NCI-H146 treated with DMSO at 0.1 percent for 48 hours (cell line): ENCODE results near the gene C1orf35.

Source experiments
- DNase-seq: peaks from one replicate; lab custom pipeline; 2025; ENCODE audit not compliant: unreplicated experiment; lab: John Stamatoyannopoulos, UW

C1orf35 gene

DNA sequence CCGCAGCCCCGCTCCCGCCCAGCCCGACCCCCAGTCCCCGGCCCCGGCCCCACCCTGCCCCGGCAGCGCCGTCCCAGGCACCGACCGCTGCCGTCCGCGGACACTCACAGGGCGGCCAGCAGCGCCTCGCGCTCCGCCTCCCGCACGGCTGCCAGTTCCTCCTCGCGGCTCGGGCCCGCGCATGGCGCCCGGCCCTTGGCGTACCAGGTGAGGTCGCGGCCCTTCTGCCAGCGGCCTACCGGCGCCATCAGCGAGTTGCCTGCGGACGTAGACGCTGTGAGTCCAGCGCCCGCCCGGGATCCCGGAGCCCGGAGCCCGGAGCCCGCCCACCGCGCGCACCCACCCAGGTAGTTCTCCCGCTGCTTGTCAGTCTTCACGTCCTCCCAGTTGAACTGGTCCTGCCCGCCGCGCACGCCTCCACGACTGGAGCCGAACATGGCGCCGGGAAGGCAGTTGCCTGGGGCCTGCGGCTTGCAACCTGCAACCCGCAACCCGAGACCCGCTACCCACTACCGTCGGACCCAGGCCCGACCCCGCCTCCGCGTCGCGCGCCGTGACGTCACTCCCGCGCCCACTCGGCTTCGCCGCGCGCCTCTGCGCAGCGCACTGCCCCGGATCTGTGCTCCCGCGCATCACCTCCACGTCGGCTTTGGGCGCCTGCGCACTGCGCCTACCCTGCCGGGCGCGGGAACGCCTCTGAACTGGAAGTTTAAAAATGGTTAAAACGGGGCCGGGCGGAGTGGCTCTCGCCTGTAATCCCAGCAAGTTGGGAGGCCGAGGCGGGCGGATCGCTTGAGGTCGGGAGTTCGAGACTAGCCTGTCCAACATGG is at the start of gene C1orf35:
Gene C1orf35 (minus strand): TSS at position 535 of the 830 bp plus-strand sequence. CDS start 98 bp downstream, at position 437.
- DNase-seq: peak; percentile 82

DNA sequence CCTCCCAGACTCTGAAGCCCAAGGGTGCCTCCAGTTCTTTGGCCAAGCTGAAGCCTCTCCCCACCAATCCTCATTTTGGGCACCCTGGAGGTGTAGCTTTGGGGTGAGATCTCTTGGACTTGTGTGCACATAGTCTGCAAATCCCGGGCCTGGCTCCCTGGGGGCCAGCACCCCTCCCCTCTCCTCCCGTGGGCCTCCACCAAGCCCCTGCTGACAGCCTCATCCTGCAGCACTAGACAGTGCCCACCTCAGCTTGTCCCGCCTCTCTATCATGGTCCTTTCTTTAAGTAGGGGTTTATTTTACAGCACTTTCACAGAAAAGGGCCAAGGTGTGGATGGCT is 49.8 kb upstream of the C1orf35 start:
- no peak for DNase-seq

DNA sequence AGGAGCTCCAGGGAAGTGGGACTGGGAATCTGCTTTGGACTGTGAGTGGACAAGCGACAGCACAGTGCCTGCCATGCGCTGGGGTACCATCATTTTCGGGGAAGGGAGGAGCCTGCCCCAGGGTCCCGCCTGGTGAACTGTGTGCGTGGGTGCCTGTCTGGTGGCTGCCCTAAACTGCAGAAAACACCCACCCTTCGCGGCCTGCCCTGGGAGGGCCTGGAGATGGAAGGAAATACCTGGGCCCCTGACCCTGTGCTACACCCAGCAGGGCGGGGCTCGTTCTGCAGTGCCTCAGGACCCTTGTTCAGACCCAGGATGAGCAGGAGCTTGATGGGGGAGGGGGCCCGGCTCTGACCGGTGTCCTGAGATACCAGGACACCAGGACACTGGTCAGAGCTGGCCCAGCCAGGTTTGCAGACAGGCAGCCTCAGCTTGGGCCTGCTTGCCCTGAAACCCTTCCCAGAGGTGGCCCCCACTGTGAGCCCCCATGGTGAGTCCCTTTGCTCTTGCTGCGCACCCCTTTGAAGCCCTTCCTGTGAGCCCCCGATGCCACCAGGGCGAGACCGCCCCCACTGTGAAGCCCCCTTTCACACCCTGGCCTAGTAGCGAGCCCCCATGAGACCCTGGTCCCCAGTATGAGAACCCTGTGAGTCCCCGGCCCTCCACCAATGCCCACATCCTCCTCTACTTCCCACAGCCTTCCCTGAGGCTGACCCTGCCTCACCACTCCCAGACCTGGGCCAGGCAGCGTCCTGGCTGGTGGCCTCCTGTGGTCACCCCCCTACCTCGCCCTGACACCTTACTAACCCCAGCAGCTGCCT is 49.2 kb upstream of the C1orf35 start:
- DNase-seq: no peak

DNA sequence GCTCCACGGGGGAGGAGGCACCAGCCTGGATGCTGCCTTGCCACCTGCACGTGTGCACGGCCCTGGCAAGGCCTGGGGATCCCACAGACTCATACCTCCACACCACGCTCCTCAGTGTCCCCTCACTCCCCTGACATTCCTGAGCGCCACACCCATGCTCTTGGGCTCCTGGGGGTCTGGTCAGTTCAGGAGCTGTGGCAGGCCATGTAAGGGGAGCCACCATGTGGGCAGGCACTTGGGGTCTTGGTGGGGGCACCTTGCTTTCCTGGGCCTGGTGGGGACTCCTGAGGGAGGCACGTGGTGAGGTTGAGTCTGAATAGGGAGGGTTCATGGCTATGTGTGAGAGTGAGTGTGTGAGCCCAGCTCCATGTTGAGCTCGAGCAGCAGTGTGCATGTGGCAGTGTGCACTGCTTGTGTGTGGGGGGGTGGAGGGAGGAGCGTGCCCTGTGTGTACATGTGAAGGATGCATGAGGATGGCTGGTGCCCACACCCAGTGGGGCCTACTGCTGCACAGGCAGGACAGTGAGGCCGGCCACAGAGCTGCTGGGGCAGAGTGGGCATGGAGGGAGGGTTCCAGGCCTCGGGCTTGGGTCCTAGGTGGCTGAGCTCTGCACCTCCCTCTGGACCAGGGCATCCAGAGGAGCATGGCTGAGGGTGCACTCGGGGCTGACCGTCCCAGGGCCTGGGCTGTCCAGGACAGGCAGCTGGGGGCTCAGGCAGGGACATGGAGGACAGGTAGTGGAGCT is 48.2 kb upstream of the C1orf35 start:
- no peak for DNase-seq

DNA sequence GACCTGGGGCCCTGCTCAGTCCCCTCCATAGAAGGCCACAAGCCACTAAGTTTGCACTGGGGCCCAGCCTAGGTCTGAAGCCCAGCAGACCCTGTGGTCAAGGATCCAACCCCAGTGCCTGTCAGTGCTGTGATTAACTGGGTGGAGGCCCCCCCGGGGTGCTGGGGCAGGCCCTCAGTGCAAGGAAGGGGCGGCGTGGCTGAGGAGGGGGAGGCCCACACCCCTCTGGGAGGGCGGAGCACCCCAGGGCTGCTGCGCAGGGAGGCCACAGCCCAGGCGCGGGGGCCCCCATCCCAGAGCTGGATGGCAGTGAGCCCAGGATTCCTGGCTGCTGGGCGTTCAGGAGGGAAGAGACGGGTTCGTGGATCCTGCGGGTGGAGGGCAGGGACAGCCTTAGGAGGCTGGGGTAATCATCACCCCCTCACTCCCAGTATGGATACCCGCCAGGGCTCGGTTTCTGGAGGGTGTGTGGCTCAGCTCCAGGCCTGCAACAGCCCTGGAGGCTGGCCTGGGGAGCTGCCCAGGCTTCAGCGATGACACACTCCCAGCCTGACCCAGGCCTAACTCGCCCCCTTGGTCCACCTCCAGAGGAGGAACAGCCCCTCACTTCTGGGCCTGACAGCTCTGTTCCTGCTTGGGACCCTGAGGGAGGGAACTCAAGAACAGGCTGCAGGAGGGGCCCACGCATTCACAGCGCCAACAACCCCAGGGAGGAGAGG is 47.5 kb upstream of the C1orf35 start:
- no peak for DNase-seq

DNA sequence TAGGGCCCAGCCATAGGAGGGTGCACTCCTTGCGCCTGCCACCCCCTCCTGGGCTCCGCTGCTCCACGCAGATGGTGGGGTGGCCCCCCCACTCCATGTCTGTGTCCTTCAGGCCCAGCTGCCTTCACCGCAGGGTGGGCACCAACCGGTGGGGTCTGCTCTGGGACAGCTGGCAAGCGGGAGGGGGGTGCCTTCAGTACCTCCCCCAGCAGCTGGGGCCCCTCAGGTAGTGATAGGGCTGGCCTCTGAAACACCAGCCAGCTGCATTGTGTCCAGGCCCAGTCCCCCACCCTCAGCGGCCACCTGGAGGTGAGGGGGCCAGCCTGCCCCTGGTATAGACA is 47.0 kb upstream of the C1orf35 start:
- DNase-seq: no peak

DNA sequence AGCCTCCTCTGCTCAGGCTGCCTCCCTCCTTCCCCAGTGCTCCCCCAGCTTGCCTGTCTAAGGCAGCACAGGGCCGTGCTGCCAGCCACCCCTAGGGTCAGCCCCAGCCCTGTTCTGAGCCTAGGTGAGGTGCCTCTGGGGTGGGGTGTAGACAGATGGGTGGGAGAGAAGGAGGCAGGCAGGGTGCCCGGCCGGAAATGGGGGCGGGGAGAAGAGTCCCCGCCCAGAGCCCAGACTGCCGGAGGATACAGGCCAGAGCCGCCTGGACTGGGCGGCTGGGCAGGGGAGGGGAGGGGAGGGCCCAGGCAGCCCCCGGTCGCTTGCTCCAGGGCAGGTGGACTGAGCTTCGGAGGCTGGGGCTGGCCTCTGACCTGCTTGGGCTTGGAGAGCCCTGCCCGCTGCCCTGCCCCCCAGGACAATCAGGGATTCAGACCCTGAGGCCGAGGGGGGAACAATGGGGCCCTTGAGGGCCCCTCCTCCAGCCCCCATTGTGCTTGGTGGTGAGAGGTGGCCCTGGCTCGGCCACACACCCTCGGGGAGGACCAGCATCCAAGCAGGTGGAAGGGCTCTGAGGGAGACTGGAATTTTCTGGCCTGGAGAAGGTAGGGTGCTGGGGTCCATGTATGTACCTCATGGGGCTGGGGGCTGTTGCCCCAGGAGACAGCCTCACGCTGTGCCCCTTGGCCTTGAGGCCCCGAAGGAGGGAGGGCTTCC is 46.4 kb upstream of the C1orf35 start, which contains the start of gene GJC2:
Gene GJC2 (plus strand): TSS at position 525 of the 714 bp plus-strand sequence. CDS start 7,829 bp downstream, outside the sequence.
- DNase-seq: no peak

DNA sequence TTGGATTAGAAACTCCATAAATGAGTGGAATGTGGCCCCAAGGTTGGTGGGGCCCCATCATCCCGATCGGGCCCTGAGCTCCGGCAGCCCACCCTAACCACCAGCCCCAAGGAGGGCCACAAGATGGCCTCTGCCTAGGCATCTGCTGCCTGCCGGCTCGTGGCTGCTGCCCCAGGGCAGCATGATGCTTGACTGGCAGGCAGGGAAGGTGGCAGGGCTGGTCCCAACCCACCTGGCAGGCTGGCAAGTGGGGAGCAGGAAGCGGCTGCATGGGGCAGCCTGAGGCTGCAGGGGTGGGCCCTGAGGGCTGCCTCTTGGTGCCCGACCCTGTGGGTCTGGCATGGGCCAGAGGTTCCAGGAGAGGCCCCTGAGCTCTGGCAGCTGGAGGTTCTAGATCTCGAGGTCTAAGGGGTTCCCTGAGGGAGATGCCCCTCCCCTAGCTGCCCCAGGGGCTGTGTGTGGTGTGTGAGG is 45.8 kb upstream of the C1orf35 start:
- DNase-seq: no peak

DNA sequence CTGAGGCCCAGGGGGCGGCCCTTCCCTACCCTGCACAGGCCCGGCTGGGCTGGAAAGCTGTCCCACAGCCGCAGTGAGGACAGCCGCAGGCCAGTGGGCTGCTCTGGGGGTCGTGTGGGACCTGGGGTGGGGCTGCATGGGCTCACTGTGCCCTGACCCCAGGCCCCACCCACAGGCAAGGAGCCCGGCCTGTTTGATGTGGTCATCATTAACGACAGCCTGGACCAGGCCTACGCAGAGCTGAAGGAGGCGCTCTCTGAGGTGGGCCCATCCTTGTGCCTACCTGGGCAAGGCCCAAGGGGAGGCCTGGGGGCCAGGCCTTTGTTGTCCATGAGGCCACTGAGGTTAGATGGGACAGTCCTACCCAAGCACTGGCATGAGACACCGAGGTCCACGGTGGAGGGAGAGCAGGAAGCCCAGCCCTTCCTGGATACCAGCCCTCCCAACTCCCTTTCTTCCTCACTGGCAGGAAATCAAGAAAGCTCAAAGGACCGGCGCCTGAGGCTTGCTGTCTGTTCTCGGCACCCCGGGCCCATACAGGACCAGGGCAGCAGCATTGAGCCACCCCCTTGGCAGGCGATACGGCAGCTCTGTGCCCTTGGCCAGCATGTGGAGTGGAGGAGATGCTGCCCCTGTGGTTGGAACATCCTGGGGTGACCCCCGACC is 45.2 kb upstream of the C1orf35 start:
- no peak for DNase-seq

DNA sequence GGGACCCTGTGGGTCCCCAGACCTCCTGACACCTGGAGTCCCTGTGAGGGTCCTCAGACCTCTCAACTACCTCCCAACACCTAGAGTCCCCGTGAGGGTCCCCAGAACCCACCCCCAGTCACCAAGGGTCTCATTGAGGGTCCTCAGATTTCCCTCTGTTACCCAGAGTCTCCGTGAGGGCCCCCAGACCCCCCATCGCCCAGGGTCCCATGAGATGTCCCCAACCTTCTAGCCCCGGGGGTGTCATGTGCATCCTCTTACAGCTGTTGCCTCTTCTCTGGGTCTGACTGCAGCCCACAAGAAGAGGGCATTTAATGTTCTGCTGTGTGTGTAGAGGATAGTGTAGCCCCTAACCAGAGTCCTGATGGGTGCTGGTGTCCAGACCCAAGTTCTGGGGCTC is 44.6 kb upstream of the C1orf35 start:
- no peak for DNase-seq

DNA sequence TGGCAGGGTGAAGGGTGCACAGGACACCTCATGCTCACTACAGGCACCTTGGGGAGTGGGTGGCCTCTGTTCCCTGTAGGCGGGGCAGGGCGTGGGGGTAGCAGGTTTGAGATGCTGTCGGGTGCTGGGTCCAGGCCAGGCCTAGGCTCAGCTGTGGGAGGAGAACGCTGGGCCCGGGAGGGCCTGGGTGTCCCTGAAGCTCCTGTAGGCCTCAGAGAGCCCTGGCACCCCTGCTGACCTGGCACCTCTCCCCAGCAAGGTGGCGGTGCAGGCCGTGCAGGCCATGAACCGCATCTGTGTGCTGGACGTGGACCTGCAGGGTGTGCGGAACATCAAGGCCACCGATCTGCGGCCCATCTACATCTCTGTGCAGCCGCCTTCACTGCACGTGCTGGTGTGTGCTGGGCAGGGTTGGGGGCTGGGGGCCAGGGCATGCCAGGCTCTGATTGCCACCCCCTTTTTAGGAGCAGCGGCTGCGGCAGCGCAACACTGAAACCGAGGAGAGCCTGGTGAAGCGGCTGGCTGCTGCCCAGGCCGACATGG is 44.1 kb upstream of the C1orf35 start:
- DNase-seq: no peak

DNA sequence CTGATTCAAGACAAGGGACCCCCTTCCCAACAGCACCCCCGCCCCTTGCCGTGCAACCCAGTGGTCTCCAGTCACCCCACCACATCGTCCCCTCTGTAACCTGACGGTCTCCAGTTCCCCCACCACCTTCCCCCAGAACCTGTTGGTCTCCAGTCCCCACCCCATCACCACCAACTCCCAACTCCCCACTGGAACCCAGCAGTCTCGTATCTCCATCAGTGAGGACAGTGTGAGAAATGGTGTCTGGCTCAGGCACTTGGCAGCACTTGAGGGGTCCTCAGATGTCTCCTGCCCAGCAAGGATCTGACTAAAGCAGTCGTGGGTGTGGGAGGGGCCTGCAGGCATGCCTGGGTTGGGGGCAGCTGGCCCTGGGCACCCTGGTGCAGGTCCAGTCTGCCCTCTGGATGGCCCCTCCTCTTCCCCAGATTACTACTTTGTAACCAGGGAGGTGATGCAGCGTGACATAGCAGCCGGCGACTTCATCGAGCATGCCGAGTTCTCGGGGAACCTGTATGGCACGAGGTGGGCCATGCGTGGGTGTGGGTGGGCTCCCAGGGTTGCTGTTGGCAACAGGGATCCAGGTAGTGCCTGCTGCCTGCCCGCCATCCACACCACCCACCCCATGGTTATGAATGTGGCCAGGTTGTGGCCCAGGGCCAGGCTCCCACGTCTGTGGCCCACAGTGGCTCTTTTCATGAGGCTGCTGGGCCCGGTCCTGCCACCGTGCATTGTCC is 43.5 kb upstream of the C1orf35 start:
- DNase-seq: no peak

DNA sequence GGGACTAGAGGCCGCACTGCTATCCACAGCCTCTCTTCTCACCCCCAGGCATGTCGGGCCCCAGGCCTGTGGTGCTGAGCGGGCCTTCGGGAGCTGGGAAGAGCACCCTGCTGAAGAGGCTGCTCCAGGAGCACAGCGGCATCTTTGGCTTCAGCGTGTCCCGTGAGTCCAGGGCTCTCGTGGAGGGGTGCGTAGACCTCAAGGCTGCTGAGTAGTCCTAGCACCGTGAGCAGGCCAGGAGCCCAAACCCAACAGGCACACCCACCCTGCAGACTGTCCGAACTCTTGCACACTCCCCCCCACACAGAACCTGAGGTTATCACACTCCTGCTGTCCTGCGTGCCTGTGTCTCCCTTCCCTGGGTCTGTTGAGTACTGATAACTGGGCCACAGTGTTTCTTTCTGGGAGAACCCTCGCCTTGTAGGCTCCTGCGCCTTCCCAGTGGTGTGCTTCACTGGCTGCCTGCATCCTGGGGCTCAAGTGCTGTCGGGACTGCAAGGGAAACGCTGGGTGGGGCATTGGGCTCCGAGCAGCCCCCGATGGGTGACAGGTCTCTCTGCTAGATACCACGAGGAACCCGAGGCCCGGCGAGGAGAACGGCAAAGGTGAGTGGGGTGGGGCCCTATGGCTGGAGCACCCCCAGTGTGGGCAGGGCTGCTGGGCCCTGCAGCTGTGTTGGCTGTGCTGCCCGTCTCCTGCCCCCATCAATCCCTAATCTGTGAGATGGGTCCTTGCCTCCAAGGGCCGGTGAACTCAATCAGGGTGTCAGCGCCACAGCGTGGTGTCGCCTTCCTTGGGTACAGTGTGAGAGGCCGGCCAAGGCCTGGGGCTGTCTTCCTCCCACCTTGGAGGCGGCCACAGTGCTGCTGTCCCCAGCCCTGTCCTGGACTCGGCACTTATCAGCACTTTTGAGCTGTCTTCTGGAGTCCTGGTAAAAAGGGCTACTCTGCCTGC is 42.6 kb upstream of the C1orf35 start:
- no peak for DNase-seq

DNA sequence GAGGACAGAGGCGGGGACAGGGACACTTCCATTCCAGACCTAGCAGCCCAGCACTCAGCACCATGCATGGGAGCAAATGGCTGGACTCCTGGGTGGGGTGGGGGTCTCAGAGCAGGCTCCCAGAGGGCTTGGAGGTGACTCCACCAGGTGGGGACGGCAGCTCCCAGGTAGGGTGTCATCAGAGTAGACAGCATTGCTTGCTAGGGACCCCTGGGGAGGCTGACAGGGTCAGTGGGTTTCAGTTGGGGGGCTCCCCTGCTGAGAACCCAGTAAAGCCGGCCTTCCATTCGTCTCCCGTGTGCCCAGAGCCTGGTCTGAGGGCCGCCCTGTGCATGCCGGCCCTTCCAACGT is 41.8 kb upstream of the C1orf35 start:
- no peak for DNase-seq

DNA sequence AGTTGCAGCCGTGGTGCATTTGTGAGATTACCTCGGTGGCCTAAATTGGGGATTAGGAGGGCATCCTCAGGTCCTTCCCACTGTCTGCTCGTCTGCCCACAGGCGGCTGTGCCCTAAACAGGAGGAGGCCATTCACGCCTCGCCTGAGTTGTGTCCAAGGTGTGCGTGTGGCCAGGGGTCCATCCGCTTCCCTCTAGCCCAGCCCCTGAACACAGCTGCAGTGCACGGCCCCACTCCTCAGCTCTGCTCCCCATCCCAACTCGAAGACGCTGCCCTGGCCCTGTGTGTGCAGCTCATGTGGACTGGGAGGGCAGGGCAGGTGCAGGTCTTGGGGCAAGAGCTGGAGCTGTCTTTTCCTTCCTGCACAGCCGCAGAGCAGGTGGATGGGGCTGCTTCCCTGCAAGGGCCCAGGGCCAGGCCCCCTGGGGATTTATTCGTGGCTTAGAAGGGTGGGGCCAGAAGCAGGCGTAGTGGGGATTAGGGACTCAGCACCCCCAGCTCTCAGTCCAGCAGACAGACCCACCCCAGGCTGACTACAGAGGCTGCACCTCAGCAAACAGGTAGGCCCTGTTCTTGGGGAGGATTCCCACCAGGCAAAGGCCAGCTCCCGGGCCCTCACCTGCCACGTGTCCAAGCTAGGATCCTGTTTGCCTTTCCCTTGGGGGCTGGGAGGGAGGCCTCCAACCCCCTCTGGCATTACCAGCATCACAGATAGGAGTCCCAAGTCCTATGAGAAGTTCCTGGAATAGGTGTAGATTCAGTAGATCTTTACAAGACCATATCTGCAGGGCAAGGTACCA is 41.3 kb upstream of the C1orf35 start:
- DNase-seq: no peak

DNA sequence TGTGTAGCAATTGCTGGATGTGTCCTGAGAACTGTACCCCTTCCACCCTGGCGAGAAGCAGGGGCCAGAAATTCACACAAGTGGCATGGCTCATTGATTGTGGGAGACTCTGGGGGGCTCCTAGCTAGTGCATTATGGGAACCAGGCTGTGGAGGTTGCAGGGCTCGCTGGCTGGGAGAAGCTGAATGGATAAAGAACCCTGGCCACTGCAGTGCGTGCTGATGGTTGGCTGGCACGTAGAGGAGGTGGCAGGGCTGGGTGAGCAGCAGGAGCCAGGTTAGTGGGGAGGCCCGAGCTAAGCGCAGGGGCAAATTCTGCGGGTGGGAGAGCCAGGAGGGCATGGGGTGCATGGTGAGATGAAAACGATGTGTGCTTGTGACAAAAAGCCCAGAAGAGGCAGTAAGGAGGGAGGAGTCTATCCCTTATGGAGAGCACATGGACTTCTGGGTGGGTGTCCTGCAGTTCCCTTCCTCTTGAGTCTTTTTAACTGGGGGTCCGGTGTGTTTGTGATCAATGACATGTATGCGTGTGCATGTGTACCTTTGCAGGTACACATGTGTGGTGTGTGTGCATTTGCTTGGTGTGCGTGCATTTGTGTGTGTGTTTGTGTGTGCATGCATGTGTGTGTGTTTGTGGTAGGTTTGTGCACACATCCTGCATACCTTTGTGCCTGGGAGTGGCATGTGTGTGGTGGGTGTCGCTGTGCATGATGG is 40.5 kb upstream of the C1orf35 start:
- DNase-seq: no peak
